GM18511 (cell line): ENCODE measurements around the gene TENM4.
A peak's percentile ranks its signal among the peaks of the same experiment; 100 is the strongest.

Experiments
- ATAC-seq: cut with Tn5 transposase; IDR thresholded peaks from one replicate; pipeline ENCODE4 v1.9.1; 2021; ENCODE audit warnings: mild to moderate bottlenecking, moderate library complexity; ENCODE audit not compliant: unreplicated experiment

TENM4 gene

GRCh38 chr11:79421820-79422219, 19.0 kb downstream of the TENM4 start:
- ATAC-seq, result no peak

- no peak for ATAC-seq
These were observed 21.7 kb downstream of the TENM4 start for GRCh38 chr11:79419120-79419519.

- ATAC-seq, result no peak
These were observed 22.6 kb downstream of the TENM4 start for GRCh38 chr11:79418241-79418640.

- no peak for ATAC-seq
These were observed 23.5 kb downstream of the TENM4 start for GRCh38 chr11:79417069-79417920.

GRCh38 chr11:79415912-79416311, 24.9 kb downstream of the TENM4 start:
- no peak for ATAC-seq

GRCh38 chr11:79415411-79415810, 25.4 kb downstream of the TENM4 start:
- no peak for ATAC-seq

- no peak for ATAC-seq
These were observed 26.0 kb downstream of the TENM4 start for GRCh38 chr11:79414644-79415317.

GRCh38 chr11:79414041-79414440, 26.8 kb downstream of the TENM4 start:
- ATAC-seq, result no peak

- ATAC-seq, result no peak
These were observed 27.6 kb downstream of the TENM4 start for GRCh38 chr11:79413268-79413667.

GRCh38 chr11:79412761-79413160, 28.1 kb downstream of the TENM4 start:
- ATAC-seq, result peak; percentile 85

GRCh38 chr11:79409330-79409729, 31.5 kb downstream of the TENM4 start:
- ATAC-seq, result no peak

- peak; percentile 97 for ATAC-seq
These were observed 34.5 kb downstream of the TENM4 start for GRCh38 chr11:79406376-79406775.

- ATAC-seq, result no peak
These were observed 36.0 kb downstream of the TENM4 start for GRCh38 chr11:79404806-79405205.

GRCh38 chr11:79404325-79404724, 36.5 kb downstream of the TENM4 start:
- no peak for ATAC-seq

GRCh38 chr11:79403839-79404238, 37.0 kb downstream of the TENM4 start:
- ATAC-seq, result no peak

- ATAC-seq, result no peak
These were observed 37.9 kb downstream of the TENM4 start for GRCh38 chr11:79402912-79403311.

- ATAC-seq, result peak; percentile 78
These were observed 40.0 kb downstream of the TENM4 start for GRCh38 chr11:79400717-79401330.

- no peak for ATAC-seq
These were observed 40.6 kb downstream of the TENM4 start for GRCh38 chr11:79400206-79400605.

GRCh38 chr11:79397252-79397651, 43.6 kb downstream of the TENM4 start:
- no peak for ATAC-seq

- ATAC-seq, result peak; percentile 63
These were observed 44.2 kb downstream of the TENM4 start for GRCh38 chr11:79396674-79397073.

GRCh38 chr11:79396001-79396400, 44.8 kb downstream of the TENM4 start:
- ATAC-seq, result no peak
